ENCODE results near the gene CCDC40.
"Not testable (repeated sequence)": the region's sequence is repeated elsewhere in the genome, so short reads cannot be mapped to it uniquely, and the experiment has no call there.

The CCDC40 gene, protein sequence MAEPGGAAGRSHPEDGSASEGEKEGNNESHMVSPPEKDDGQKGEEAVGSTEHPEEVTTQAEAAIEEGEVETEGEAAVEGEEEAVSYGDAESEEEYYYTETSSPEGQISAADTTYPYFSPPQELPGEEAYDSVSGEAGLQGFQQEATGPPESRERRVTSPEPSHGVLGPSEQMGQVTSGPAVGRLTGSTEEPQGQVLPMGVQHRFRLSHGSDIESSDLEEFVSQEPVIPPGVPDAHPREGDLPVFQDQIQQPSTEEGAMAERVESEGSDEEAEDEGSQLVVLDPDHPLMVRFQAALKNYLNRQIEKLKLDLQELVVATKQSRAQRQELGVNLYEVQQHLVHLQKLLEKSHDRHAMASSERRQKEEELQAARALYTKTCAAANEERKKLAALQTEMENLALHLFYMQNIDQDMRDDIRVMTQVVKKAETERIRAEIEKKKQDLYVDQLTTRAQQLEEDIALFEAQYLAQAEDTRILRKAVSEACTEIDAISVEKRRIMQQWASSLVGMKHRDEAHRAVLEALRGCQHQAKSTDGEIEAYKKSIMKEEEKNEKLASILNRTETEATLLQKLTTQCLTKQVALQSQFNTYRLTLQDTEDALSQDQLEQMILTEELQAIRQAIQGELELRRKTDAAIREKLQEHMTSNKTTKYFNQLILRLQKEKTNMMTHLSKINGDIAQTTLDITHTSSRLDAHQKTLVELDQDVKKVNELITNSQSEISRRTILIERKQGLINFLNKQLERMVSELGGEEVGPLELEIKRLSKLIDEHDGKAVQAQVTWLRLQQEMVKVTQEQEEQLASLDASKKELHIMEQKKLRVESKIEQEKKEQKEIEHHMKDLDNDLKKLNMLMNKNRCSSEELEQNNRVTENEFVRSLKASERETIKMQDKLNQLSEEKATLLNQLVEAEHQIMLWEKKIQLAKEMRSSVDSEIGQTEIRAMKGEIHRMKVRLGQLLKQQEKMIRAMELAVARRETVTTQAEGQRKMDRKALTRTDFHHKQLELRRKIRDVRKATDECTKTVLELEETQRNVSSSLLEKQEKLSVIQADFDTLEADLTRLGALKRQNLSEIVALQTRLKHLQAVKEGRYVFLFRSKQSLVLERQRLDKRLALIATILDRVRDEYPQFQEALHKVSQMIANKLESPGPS

GRCh38 chr17:80035937-80036714, at the start of gene CCDC40:
Gene CCDC40, plus strand, starts transcription at chr17:80036642. Its CDS starts 21 bp downstream, at chr17:80036663.
- DNase-seq: peak; percentile 36

- no peak for DNase-seq
Measured at GRCh38 chr17:79987187-79987934, 49.1 kb upstream of the CCDC40 start.

DNA sequence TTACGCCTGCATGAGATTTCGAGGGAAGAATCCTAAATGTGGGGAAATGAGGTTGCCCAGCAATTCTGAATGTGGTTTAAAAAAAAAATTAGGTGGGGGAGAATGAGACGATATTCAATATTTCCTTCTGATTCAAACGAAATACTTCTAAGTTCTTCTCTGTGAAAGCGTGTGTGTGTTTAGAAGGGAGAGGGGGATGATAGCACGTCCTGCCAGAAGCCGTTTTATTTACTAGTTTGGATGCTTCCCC, 48.6 kb upstream of the CCDC40 start:
- no peak for DNase-seq

- DNase-seq: no peak
Measured at GRCh38 chr17:79988185-79988971, 48.1 kb upstream of the CCDC40 start.

DNA sequence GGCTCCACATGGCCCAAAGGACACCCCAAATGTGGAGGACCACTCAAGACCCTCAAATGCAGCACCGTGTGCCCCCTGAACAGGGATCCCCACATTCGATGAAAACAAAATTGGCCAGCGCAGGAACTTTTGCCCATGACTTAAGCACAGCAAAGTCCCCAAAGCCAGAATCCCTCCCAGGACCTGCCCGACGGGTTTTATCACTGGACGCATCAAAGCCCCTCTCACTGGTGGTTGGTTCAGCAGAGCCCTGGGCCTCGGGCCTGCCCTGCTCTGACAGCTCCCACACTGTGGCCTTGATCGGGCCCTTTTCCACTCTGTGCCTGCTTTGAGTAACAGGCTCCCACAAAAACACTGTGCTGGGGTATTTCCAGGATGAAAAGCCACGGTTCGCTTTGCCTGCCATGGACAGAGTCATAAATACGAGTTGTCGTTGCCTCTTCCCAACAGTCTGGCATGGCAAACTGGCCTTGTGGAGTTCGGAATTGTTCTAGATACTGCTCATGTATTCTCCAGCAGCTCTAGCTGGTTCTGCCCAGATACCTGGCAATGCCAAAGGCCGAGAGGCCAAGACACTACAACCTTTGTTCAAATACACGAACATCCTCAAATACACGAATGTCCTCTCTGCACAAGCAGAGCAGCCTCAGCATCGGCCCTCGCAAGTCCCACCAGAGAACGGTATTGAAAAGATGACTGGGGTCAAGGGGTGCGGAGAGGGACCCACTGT, 47.2 kb upstream of the CCDC40 start:
- DNase-seq: no peak

GRCh38 chr17:79990051-79990592, 46.3 kb upstream of the CCDC40 start:
- no peak for DNase-seq

DNA sequence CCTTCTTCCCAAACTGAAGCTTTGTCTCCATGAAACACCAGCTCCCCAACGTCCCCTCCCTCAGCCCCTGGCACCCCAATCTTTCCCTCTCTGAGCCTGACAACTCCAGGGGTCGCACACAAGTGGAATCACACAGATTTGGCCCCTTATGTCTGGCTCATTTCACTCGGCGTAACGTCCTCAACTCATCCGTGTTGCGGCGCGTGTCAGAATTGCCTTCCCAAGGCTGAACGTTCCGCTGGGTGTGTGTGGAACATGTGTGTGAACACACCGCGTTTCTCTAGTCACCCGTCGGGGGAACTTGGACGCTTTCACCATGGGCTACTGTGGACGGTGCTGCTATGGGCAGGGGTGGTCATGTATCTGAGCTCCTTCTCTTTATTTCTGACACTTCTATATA, 45.7 kb upstream of the CCDC40 start:
- DNase-seq: no peak

GRCh38 chr17:79991140-79991923, 45.1 kb upstream of the CCDC40 start:
- peak; percentile 28 for DNase-seq

DNA sequence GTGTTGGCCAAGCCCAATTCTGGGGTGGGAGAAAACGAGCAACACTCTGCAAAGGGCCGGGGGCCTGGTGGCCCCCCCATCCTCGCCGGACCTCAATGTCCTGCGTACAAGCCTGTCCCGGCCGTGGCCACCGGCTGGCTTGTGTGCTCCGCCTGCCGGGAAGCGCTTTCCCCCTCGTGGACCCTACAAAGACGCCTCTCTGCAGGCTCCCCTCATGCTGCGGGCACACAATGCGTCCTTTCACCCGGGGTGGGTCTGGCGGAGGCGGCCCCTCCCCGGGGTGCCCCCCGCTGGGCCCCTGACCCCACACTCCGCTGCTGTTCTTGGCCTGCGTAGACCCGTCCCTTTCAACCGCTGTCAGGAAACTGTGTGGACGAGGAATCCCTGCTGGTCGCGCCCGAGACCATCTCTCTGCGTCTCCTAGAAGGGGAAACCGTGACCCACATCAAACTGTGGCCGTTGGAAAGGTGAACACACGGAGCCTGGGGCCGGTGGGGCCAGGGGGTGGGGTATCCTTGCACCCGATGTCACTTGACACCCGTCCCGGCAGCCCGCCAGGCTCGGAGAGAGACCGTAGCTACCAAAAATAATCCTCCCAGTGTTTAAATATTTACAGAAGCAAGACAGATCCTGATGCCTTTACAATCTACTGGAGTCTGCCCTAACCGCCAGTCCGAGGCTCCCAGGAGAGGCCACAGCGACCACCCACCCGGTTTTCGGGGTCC, 44.4 kb upstream of the CCDC40 start:
- no peak for DNase-seq

- no peak for DNase-seq
Measured at GRCh38 chr17:79992649-79993389, 43.6 kb upstream of the CCDC40 start.

DNA sequence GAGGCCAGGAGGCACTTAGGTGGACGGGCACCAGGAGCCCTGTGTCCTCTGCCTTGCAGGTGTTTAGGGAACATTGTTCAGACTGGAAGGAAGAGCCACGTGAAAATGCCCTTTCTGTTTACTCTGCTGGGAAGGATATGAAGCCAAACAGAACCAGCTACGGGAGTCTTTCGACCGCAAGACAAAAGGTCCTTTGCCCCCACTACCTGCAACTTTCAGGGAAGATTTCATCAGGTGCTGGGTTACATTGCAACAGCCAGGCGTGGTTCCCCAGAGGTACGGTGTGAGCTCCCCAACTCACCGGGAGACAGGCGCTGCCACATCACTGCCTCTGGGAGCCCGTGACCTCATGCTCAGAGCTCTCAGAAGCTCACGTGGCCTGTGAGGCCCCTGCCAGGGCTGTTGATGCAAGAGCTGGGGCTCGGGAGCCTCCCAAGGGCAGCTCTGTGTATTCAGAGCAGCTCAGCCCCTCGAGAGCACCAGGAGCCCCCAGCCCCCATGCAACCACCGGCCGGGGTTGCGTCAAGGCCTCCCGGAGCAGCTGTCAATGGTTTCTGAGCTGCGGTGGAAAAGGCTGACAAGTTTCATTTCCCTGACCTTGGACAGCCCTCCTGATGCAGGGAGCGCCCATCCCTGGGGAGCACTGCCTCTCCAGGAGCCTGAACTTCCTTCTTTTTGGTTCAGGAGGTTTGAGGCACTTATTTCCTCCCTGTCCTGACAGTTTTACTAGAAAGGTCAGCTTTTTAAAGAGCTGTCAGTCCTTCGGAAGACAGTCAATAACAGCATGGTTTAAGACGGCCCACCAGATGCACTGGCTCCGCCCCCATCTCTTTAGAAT, 42.8 kb upstream of the CCDC40 start:
- no peak for DNase-seq

- DNase-seq: not testable (repeated sequence)
Measured at GRCh38 chr17:79994228-79994569, 42.2 kb upstream of the CCDC40 start.

- DNase-seq: no peak
Measured at GRCh38 chr17:79994602-79995001, 41.8 kb upstream of the CCDC40 start.

- DNase-seq: no peak
Measured at GRCh38 chr17:79995696-79996095, 40.7 kb upstream of the CCDC40 start.

DNA sequence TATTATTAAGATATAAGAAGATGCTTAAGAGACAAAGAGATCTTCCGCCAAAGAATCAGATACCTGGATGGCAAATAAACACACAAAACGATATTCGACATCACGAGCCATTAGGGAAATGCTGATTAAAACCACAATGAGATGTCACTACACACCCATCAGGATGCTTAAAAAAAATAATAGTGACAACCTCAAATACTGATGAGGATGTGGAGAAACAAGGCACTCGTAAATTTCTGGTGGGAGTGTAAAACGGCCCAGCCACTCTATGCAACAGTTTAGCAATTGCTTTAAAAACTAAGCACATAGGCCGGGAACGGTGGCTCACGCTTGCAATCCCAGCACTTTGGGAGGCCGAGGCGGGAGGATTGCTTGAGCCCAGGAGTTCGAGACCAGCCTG, 40.2 kb upstream of the CCDC40 start:
- no peak for DNase-seq

DNA sequence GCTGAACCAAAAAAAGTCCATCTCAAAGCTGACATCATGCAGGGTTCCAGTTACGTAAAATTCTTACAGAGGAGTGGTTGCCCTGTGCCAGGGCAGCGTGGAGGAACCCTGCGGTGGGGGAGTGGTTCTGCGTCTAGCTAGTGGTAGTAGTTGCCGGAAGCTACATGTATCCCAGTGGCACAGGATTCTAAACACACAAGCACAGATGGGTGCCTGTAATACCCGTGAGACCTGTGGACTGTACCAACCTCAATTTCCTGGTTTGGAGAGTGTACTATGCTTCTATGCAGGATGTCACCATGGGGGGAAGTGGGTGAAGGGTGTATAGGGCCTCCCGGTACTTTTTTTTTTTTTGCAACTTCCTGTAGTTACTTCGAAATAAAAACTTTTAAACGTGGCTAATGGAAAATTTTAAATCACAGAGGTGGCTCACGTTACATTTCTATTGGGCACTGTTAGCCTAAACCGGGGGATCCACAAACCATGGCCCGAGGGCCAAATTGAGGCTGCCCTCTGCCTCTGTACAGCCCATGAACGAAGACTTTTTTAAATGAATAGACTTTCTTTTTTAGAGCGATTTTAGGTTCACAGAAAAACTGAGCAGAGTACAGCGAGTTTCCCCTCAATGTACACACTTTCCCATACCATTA, 39.3 kb upstream of the CCDC40 start:
- DNase-seq: no peak

- no peak for DNase-seq
Measured at GRCh38 chr17:80000136-80000535, 36.3 kb upstream of the CCDC40 start.
